HG03354 (cell line): Measurements from ENCODE around the gene DRG1.
"Not testable (repeated sequence)": the region's sequence is repeated elsewhere in the genome, so short reads cannot be mapped to it uniquely, and the experiment has no call there.

Experiments
- ATAC-seq: cut with Tn5 transposase; IDR thresholded peaks from one replicate; pipeline ENCODE4 v1.9.1; 2021; ENCODE audit warnings: mild to moderate bottlenecking; ENCODE audit not compliant: unreplicated experiment, poor library complexity, severe bottlenecking

Gene DRG1

DNA sequence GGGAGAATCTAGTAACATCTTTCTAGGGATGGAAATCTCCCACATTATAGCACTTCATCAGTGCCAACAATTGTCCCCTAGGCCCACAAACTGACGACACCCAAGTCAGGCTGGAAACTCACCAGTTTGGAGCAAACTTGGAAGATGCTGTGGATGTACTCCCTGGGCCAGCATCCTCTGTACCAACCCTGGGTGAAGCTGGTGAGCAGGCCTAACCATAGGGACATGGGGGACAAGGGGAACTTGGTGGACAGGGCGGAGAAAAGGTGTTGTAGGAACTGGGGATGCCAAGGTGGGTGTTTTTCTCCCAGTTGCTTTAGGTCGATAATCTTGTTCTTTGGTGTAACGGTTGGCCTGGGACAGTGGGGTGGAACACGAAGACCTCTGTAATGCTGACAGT is 42.2 kb downstream of the DRG1 start:
- ATAC-seq, result no peak

DNA sequence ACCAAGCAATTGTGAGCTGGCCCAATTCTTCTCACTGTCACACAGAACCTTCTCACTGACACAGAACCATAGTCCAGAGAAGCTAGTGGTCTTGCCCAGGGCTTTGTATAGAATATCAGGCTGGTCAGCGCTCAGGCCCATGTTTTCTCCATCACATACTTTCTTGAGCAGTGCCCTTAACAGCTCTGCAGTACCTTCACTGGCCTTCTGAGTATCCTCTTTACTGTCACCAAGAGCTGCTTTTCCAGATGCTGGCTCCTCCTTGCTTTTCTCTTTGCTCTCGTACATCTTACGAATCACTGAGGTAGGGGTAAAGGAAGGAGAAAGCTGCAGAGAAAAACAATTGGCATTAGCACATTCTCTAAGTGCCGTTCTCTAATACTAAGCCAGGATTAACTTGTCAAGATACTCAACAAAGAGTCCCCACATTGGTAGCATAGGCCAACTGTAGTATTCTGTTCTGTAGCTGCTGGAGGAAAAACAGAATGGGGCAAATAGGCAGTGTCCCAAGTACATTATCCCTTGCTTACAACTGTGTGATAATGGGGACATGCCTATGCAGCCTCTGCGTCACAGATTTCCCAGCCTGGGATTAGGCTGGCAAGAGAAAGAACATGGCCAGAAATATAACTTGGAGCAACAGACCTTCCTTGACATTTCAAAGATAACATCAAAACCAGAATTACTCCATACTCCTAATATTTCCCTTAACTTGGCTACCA is 43.5 kb downstream of the DRG1 start:
- ATAC-seq, result no peak

DNA sequence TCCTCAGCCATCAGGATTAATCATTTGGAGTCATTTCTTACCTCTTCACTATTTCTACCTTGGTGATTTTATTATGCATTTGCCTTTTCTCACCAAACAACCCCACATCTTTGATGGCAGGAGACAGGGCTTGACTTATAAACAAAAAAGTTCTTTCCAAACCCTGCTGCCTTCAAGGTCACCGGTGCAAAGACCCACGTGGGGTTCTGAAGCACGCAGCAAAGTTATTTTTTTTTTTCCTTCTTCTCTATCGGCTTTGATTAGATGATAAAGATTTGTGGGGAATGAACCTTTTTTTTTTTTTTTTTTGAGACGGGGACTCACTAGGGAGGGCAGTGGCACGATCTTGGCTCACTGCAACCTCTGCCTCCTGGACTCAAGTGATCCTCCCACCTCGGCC is 44.1 kb downstream of the DRG1 start:
- no peak for ATAC-seq

GRCh38 chr22:31445642-31446041 is 46.2 kb downstream of the DRG1 start:
- ATAC-seq, result no peak

DNA sequence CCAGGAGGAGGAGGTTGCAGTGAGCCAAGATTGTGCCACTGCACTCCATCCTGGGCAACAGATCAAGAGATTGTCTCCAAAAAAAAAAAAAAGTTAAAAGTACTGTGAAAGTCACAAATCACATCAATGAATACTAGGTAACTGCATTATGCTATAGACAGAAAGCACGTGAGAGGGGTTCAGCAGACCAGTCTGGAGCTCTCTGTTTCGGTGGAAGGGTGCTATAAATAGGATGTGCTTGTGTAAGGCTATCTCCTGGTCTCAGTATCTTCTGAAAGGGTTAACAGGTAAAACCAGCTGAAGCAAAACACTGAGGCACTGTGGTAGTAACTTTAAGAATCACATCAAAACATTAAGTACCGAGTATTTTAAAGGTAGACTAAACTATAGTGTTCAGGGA is 46.8 kb downstream of the DRG1 start:
- ATAC-seq, result no peak

DNA sequence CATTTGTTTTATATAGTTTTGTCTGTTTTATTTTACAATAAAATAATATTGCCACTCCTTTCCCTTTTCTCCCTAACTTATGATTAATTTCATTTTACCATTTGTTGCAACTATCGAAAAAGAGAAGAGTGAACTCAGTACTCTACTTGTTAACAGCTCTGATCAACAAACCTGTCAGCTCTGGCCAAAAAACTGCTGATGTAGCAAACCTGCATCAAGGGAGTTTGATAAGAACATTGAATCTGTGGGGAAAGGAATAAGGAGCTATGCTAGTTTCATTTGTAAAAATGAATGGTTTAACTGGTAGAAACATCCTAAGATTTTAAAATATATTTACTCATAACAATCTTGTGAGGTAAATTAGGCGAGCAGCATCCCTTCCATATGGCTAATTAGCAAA is 47.4 kb downstream of the DRG1 start:
- ATAC-seq, result no peak

- ATAC-seq, result no peak
Observed at GRCh38 chr22:31447337-31447736, 47.9 kb downstream of the DRG1 start.

DNA sequence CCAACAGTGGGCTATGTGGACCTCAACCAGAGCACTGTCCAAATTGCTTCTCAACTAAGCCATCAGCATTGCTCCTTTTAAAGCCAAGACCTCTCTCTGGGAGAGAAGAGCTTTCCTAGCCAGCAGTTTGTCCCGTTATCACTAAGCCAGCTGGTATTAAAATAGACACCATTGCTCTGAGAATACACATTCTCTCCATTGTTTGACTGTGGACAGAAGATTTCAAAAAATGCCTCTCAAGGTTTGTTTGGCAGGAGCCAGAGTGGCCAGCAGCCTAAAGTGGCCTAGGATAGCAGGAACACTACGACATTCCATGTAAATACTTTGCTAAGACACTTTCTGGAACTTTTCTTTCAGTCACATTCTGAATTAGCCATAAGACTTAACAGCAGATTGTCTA is 49.0 kb downstream of the DRG1 start:
- no peak for ATAC-seq

GRCh38 chr22:31449506-31449905 is 50.1 kb downstream of the DRG1 start:
- no peak for ATAC-seq

GRCh38 chr22:31451709-31452571 is 52.5 kb downstream of the DRG1 start:
- no peak for ATAC-seq

GRCh38 chr22:31461699-31462098 is 62.3 kb downstream of the DRG1 start:
- no peak for ATAC-seq

GRCh38 chr22:31465307-31465706 is 65.9 kb downstream of the DRG1 start:
- ATAC-seq, result no peak

DNA sequence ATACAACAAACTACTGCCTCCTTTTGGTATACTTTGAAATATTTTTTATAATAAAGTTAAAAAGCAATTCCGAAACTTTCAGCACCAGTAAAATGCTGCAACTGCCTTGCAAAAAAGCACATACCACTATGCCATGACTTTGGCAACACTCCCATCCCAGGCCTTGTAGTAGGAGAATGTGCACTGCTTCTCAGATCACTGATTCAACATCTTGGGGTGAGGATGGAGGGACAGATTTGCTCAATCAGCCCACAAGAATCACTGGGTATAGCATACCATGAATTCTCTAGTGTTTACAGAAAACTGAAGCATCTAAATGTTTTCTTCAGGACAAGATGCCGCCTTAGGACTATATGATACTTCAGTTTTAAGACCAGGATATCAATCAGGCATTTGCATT is 75.3 kb downstream of the DRG1 start:
- ATAC-seq, result no peak

DNA sequence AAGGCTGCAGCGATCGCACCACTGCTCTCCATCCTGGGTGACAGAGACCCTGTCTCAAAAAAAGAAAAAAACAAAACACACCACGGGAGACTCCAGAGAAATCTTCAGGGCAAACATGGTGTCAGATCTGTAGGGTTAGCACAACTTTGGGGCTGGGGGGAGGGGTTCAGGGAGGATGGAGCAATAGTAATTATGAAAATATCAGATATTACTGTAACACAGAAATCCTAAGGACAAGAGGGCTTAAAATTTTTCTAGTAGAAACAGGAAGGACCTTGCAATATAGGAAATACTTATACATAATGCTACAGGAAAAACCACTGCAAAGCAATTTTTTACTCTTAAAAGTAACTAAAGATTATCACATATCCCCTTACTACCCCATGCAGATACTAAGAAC is 76.4 kb downstream of the DRG1 start:
- no peak for ATAC-seq

DNA sequence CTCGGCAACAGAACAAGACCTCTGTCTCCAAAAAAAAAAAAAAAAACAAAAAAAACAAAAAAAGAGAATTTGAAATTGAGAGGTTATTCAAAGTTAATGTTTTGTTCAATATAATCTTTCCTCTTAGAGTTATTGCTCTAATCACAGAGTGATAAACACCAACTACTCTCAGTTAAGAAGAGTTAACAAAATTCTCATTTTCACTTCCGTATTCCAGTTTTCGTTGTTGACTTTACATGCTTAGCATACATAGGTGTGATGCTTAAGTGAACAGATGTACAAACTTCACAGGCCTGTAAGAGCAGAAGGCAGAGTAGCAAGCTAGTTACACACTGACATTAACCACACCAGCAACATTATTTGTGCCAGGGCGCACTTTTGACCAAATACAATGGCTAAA is 77.9 kb downstream of the DRG1 start:
- ATAC-seq, result no peak

DNA sequence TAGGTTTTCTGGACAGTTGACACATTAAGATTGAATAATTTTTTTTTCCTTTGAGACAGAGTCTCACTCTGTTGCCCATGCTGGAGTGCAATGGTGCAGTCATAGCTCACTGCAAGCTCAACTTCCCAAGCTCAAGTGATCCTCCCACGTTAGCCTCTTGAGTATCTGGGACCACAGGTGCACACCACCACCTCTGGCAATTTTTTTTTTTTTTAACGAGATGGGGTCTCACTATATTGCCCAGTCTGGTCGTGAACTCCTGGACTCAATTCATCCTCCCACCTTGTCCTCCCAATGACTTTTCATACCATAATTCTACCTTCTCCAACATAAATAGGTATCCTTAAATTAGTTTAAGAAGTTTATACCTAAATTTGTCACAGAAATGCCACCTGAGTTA is 81.7 kb downstream of the DRG1 start:
- ATAC-seq, result no peak

GRCh38 chr22:31482470-31482869 is 83.1 kb downstream of the DRG1 start:
- ATAC-seq, result not testable (repeated sequence)
